Stimulated activated naive CD4-positive, alpha-beta T cell (primary cell): ENCODE data around the gene FUT8.
"Not testable (repeated sequence)": the region's sequence is repeated elsewhere in the genome, so short reads cannot be mapped to it uniquely, and the experiment has no call there.

Experiments used
- DNase-seq, 6 experiments: peaks; one replicate each; lab custom pipeline; 2025; lab: John Stamatoyannopoulos, UW

The FUT8 gene

DNA sequence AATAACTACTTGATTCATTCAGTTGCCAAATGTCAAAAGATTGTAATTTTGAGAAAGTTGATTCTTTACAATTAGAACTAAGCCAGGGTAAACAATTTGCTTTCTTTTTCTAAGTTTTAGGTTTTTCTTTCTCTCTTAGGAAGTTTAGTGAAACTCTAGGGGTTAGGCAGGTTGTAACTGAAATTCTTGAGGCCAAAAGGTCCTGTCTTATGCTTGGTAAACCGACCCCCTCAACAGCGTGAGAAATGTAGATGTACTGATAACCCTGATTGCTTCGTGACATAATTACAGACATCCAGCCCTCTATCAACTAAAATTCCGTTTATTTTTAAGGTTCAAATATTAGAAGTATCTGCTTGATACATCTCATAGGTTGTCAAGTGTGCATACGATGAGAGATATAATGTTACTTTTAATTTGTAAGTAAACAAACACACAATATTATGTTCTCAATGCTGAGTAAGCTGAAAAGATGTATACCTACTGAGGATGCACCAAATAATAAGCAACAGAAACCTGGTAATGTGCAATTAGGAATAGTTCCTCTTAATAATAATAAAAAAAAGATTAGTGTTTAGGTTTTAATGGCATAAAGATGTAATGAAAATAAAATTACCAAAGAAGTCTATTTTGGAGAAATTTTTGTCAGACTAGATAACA lies 7.2 kb downstream of the FUT8 start:
- DNase-seq, result no peak

DNA sequence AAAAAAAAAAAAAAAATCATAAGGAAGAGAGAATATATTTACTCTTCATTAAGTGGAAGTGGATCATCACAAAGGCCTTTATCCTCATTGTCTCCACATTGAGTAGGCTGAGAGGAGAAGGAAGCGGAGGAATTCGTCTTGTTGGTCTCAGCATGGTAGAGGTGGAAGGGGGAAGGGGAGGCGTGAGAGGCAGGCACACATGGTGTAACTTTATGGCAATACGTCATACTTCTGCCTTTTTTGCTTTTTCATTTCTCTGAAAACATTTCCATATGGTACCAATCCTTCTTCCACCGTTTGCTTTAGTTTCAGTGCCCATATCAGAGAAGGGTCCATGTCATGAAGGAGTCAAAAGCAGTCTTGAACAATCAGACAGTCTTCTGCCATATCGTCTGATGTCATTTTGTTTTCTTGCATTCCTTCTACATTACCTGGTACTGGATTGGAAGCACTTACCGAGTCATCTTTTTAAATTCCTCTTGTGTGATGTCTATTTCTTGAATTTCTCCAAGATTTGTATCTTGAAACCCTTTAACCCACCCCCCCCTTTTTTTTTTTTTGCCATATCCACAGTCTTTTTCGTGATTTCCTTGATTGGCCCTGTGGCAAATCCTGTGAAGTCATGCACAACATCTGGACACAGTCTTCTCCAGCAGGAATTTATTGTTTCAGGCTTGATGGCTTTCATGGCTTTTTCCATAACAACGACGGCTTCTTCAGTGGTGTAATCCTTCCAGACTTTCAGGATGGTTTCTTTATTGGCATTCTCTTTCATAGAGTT lies 8.9 kb downstream of the FUT8 start:
- no peak for DNase-seq

DNA sequence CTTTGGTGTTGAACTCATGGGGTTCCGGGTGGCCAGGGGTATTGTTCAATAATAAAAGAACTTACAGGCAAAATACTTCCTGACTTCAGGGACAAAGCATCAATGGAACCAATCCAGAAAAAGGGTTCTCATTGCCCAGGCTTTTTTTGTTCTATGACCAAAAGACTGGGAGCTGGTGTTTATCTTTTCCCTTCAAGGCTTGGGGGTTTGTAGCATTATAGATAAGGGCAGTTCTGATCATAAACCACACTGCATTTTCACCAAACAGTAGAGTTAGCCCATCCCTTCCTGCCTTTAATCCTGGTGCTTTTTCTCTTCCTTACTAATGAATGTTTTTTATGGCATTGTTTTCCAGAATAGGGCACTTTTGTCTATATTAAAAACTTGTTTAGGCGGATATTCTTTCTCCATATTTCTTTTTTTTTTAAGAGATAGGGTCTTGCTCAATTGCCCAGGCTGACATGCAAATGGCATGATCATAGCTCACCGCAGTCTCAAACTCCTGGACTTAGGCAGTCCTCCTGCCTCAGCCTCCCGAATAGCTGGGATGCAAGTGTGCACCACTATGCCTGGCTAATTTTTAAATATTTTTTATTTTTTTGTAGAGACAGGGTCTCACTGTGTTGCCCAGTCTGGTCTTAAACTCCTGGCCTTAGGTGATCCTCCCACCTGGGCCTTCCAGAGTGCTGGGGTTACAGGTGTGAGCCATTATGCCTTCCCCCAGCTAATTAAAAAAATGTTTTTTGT lies 9.7 kb downstream of the FUT8 start:
- no peak for DNase-seq

DNA sequence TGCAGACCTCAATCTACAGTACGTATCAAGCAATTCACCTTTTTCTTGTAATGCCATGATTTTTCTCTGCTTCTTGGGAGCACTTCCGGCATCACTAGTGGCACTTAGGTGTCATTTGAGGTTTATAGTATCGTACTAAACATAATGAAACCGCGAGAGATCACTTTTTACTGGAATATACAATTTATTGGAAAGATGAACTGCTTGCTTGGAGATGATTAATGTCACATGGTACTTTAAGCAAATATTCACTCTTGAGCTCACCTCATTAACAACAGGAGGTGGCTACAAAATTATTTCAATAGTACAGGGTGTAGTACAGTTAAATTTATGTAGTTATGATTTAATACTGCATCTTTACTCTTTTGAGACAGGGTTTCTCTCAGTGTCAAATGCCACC lies 11.5 kb downstream of the FUT8 start:
- no peak for DNase-seq

DNA sequence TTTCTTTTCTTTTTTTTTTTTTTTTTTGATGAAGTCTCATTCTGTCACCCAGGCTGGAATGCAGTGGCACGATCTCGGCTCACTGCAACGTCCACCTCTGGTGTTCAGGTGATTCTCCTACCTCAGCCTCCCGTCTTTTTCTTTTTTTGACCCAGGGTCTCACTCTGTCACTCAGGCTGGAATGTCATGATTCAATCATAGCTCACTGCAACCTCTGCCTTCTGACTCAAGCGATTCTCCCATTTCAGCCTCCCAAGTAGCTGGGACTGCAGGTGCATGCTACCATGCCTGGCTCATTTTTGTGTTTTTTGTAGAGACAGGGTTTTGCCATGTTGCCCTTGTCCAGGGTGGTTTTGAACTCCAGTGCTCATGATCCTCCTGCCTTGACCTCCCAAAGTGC lies 12.0 kb downstream of the FUT8 start:
- no peak for DNase-seq

DNA sequence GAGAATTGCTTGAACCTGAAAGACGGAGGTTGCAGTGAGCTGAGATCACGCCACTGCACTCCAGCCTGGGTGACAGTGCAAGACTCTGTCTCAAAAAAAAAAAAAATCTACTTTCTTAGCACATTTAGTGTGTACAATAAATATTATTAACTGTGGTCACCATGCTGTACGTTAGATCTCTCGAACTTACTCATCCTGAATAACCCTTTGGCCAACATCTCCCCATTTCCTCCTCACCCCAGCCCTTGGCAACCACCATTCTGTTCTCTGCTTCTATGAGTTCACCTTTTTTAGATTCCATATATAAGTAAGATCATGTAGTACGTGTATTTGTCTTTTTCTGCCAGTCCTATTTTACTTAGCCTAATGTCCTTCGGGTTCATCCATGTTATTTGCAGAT lies 13.4 kb downstream of the FUT8 start:
- DNase-seq, result no peak

DNA sequence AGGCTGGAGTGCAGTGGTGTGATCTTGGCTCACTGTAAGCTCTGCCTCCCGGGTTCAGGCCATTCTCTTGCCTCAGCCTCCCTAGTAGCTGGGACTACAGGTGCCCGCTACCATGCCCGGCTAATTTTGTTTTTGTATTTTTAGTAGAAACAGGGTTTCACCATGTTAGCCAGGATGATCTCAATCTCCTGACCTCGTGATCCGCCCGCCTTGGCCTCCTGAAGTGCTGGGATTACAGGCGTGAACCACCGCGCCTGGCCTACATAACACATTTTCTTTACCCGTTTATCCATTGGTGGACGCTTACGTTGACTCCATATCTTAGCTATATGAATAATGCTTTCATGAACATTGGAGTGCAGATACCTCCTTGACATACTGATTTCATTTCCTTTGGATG lies 14.4 kb downstream of the FUT8 start:
- DNase-seq, result not testable (repeated sequence)

DNA sequence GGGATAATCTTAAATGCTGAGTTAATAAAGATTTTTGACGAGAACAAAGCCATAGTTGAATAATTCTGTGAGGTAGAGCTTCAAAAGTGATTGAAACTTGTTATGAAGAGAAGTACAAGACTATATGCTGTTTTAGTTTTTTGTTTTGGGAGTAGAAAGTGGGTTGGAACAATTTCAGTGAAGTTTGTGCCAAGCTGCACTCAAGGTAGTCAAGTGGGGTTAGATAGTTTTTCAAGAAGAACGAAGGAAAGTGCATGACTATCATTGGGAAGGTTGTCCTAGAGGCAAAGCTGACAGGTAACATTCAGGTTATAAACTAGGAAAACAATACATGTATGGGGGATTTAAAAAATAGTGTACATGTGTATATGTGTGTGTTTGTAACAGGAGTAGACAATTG lies 16.2 kb downstream of the FUT8 start:
- DNase-seq, result no peak

DNA sequence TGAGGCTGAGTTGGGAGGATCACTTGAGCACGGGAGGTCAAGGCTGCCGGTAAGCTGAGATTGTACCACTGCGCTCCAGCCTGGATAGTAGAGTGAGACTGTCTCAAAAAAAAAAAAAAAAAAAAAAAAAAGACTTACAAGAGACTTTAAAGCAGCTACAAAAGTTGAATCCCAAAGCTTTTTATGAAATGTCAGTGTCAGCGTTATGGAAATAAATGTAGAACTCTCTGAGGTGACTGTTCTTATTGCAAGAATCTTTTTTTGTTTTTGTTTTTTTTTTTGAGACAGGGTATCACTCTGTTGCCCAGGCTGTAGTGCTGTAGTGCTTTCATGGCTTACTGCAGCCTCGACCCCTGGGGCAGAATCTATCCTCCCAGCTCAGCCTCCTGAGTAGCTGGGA lies 17.2 kb downstream of the FUT8 start:
- no peak for DNase-seq

DNA sequence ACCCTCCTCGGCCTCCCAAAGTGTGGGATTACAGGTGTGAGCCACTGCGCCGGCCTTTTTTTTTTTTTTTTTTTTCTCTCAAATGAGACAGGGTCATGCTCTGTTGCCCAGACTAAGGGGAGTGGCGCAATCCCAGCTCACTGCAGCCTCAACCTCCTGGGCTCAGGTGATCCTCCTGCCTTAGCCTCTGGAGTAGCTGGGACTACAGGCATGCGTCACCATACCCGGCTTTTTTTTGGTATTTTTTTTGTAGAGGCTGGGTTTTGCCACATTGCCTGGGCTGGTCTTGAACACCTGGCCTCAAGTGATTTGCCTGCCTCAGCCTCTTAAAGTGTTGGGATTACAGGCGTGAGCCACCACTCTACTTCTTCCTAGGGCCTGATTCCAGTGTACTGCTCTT lies 18.7 kb downstream of the FUT8 start:
- no peak for DNase-seq

DNA sequence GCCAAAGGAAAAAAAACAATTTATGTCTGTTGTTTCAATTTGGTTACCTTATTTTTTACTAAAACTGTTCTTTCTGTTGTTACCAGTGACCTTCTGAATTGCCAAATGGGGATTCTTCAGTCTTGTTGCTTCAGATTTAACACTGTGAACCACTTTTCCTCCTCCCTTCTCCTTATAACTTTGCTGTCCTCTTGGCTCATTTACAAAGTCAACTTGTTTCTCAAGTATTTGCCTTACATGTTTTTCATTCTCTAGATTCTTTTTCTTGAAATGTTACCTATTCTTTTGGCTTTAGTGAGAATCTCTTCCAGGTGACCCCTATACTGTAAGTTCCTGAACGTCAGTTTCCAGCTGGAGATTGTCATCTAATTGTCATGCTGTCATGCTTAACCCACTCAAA lies 19.4 kb downstream of the FUT8 start:
- no peak for DNase-seq

DNA sequence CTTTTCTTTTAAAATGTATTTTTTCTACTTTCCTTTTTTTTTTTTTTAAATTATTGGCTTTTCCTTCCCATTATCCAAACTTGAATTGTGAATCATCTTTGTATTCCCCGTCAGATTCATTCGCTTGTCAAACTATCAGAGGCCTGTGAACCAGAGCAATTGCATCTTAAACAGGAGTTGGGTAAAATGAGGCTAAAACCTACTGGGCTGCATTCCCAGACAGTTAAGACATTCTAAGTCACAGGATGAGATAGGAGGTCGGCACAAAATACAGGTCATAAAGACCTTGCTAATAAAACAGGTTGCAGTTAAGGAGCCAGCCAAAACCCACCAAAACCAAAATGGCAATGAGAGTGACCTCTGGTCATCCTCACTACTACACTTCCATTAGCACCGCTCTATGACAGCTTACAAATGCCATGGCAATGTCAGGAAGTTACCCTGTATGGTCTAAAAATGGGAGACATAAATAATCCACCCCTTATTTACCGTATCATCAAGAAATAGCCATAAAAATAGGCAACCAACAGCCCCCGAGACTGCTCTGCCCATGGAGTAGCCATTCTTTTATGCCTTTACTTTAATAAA lies 19.9 kb downstream of the FUT8 start:
- DNase-seq, result no peak

DNA sequence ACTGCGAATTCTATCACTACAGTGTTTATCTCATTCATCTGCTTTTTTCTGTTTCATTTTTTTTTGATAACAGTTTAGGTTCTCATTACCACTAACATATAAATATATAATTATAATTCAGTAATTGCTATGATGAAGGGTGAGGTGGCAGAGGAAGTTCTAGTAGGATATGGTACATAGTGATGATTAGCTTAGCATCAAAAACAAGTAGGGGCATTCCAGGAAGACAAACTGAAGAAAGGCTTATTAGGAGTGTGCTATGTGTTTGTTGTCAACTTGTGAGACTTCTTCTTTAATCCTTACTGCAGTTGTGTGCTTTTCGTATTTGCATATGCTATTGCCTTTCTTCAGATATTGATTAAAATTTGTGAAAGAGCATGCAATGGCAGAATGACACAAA lies 20.6 kb downstream of the FUT8 start:
- no peak for DNase-seq

DNA sequence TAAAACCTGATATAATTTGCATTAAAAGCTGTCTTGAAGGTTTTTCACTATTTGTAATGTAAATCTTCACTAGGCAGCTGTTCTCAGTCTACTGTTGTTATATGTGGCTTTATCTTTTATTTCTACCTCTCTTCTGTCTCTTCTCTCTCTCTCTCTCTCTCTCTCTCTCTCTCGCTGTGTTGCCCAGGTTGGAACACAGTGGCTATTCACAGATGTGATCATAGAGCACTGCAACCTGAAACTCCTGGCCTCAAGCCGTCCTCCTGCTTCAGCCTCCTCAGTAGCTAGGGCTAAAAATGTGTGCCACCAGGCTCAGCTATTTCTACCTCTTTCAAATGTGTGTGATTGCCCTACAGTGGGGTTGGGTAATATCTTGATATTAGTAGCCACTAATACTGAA lies 21.1 kb downstream of the FUT8 start:
- DNase-seq, result no peak

DNA sequence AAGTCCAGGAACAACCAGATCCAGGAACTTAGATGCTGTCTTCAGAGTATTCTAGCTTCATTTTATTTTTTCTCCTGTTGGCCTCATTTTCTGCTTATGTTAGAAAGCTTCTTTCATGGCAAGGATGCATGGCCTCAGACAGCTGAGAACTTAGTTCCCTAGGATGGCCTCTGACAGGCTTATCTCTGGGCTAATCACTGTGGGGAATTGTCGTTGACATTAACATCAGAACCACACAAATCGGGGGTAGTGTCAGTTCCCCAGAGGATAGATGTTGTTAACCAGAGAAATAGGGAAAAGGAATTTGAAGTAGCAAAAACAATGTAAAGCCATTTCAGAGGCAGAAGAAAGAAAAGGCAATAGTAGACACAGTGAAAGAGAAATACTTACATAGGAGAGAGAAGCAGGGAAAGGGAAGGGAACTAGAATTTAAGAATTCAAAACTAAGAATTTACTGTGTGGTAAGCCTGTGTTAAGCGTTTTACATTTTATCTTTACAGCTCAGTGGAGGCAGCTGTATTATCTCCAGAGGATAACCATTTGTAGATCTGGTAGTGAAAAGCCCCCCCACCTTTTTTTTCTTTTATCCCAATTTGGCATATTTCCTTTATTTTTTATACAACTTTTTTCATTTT lies 21.8 kb downstream of the FUT8 start:
- no peak for DNase-seq

DNA sequence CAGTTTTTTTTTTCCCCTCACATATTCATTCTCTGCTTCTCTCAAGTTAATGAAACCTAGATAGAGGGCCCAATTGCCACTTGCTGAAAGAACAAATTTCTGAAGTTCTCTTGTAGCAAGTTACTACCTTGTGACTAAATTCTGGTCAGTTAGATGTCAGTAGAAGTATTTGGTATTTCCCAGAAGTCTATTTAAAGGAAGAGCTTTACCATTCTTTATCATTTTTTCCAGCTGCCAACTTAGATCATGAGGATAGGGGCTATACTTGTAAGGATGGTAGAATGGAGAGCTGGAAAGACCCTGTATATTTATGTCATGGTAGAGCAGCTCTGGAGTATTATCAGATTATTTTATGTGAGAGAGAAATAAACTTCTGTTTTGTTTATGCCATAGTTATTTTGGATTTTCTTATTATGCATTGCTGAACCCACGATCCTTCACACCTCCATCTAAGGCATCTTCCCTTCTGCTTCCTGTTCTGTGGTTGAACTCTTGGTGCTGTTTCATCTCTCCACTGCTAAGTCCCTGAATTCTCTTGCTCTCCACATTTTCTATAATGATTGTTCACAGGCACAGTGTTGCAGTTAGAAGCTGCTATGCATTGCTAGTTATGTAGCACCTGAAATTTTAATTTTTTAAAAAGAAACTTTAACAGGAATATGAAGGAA lies 25.9 kb downstream of the FUT8 start:
- no peak for DNase-seq

DNA sequence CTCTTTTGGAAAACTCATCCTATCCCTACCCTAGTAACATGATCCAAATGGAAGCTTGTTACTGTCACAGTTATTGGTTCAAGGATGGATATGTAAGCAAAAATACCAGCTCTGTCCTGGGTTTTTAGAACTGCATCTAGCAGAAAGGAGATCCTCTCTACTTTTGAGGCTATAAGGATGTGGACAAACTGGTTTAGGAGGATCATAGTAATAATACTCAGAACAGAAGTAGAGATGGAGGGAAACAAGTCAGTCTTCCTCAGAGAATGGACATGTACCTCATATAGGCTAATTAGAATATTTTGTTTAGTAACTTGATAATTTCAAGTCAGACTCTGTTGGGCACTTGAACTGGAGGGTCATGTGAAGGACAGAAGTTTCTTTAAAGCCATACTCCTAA lies 26.6 kb downstream of the FUT8 start:
- no peak for DNase-seq

DNA sequence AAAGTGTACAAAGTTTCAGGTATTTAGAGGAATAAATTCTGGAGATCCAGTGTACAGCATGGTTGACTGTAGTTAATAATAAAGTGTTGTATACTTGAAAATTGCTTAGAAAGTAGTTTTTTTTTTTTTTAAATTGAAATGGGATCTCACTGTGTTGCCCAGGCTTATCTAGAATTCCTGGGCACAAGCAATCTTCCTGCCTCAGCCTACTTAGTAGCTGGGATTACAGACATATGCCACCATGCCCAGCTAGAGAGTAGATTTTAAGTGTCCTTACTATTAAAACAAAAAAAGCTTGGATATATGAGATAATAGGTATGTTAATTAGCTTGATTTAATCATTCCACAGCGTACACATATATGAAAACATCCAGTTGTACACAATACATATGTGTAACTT lies 27.7 kb downstream of the FUT8 start:
- no peak for DNase-seq

DNA sequence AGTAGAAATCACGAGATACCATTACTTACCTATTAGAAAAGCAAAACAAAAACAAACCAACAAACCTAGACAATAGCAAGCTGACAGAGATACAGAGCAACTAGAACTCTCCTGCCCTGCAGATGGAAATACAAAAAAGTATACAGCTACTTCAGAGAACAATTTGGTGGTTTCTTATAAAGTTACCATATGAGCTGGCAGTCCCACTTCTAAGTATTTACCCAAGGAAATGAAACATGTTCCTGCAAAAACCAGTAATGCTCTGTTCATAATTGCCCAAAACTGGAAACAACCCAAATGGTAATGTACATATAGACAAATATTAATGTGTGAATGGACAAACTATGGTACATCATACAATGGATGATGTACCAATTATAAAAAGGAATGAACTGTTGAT lies 31.7 kb downstream of the FUT8 start:
- DNase-seq, result no peak

DNA sequence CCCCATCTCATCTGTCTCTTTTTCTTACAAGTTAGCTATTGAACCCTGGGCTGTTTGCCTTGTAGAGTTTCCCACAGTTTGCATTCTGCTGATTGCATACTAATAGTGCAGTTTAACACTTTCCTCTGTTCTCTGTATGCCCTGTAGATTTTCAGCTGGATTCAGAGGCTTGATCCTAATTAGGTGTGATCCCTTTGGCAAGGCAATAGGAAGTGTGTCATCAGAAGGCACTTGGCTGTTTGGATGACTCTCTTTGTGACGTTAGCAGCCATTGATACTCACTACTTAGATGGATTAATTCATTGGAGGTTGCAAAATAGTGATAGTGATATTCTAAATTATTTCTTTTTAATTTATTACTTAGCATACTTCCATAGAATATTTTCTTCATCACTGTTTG lies 33.6 kb downstream of the FUT8 start:
- DNase-seq, result no peak

DNA sequence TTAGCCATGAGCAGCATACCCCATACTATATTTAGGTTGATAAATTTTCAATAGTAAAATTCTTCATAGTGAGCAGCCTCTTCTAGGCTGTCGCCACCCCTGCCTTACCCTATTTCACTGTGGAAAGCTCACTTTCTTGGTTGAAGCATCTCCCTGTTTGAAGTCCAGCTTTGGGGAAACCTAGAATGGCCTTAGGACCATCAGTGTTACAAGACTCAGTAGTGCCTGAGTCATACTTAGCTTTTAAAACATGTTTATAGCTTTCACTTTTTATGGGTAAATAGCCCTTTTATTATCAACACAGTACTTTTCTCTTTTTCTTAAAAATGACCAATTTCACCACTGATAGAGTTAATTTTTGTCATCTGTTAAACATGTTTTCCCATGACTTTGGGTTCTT lies 37.1 kb downstream of the FUT8 start:
- DNase-seq, result no peak
